ENCODE results near the gene FAM193A. TPM values are rescaled to one million over a fixed set of nuclear protein-coding genes. Genes with fewer than 3 reads are reported as not detected.

The FAM193A gene
- polyA plus RNA-seq, 1 experiment = 5.9 TPM

DNA sequence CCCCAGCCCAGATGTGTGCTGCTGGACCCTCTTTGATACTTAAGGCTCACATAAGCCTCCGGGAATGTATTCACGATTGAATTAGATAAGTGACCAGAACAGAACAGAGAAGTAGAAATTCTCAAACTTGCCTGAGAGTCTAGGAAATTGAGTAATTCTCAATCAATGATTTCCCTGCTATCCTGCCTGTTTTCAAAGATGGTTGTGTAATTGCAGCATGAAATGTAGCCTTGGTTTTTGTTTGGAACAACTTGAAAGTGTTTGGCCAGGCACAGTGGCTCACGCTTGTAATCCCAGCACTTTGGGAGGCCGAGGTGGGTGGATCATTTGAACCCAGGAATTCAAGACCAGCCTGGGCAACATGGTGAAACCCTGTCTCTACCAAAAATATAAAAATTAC, 178.5 kb downstream of the FAM193A start:
- ChIA-PET CTCF (no interaction called here), POLR2A (no interaction called here)
- TF ChIP-seq CTCF (IDR thresholded peaks at IDR 0.05; ENCODE audit: insufficient read depth, low read depth, low read length) = no peak
- no peaks in the 10 kb centered on the region for H3K27me3 ChIP-seq (ENCODE audit: control insufficient read depth, insufficient read depth, low read length)
- no peak overlapping the region for H3K4me3 ChIP-seq (ENCODE audit: low read depth, low read length)
- DNase-seq (ENCODE audit: low read depth) = no peak
- H3K36me3 ChIP-seq (ENCODE audit: control insufficient read depth, insufficient read depth, low read length) = peaks cover 6% of the 10 kb centered on the region

DNA sequence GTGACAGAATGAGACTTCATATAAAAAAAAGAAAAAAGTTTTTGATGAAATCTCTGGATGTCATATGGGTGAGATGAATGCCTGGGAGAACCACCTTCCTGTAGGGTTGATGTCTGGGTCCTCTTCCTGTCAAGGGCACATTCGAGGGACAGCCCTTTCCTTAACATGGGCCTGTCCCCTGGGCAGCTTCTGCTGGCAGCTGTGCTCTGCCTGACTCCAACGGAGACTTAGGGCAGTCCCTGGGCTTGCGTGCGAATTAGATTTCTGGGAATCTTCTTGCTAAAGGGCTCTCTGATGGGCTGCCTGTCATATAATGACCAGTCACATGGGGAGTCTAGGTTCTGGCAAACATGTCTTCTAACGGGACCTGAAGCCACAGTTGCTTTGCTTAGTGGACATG, 179.0 kb downstream of the FAM193A start:
- ChIA-PET POLR2A (no interaction called here), CTCF (no interaction called here)
- Histone ChIP-seq H3K27me3 (ENCODE audit: control insufficient read depth, insufficient read depth, low read length) (no peaks in the 10 kb centered on the region), H3K36me3 (ENCODE audit: control insufficient read depth, insufficient read depth, low read length) (peaks cover 7% of the 10 kb centered on the region), H3K4me3 (ENCODE audit: low read depth, low read length) (no peak overlapping the region)
- TF ChIP-seq CTCF (IDR thresholded peaks at IDR 0.05; ENCODE audit: insufficient read depth, low read depth, low read length) = no peak
- DNase-seq (ENCODE audit: low read depth) = no peak

- peaks cover 9% of the 10 kb centered on the region for H3K36me3 ChIP-seq (ENCODE audit: control insufficient read depth, insufficient read depth, low read length)
- H3K4me3 ChIP-seq (ENCODE audit: low read depth, low read length) = no peak overlapping the region
- DNase-seq (ENCODE audit: low read depth) = no peak
- POLR2A ChIA-PET = no interaction called here
- CTCF ChIA-PET = no interaction called here
- no peaks in the 10 kb centered on the region for H3K27me3 ChIP-seq (ENCODE audit: control insufficient read depth, insufficient read depth, low read length)
- TF ChIP-seq CTCF (IDR thresholded peaks at IDR 0.05; ENCODE audit: insufficient read depth, low read depth, low read length) = no peak
Observed at GRCh38 chr4:2716236-2716635, 179.8 kb downstream of the FAM193A start.

GRCh38 chr4:2721586-2721985, 185.1 kb downstream of the FAM193A start:
- no peak for DNase-seq (ENCODE audit: low read depth)
- Histone ChIP-seq H3K4me3 (ENCODE audit: low read depth, low read length) (no peak overlapping the region), H3K27me3 (ENCODE audit: control insufficient read depth, insufficient read depth, low read length) (no peaks in the 10 kb centered on the region), H3K36me3 (ENCODE audit: control insufficient read depth, insufficient read depth, low read length) (peaks cover 6% of the 10 kb centered on the region)
- POLR2A ChIA-PET = interaction anchor here (0.6 to 0.7 kb wide), 2 partner anchors 9 to 209 kb away, joined by 8 to 9 read pairs; no protein-coding TSS in a partner anchor
- CTCF ChIA-PET = no interaction called here
- TF ChIP-seq CTCF (IDR thresholded peaks at IDR 0.05; ENCODE audit: insufficient read depth, low read depth, low read length) = no peak

GRCh38 chr4:2722033-2722432, 185.6 kb downstream of the FAM193A start:
- CTCF ChIA-PET = no interaction called here

More at GRCh38 chr4:2722033-2722432, 185.6 kb downstream of the FAM193A start:
- no peak for DNase-seq (ENCODE audit: low read depth)
- no peak overlapping the region for H3K4me3 ChIP-seq (ENCODE audit: low read depth, low read length)
- H3K36me3 ChIP-seq (ENCODE audit: control insufficient read depth, insufficient read depth, low read length) = peaks cover 6% of the 10 kb centered on the region
- H3K27me3 ChIP-seq (ENCODE audit: control insufficient read depth, insufficient read depth, low read length) = no peaks in the 10 kb centered on the region
- TF ChIP-seq CTCF (IDR thresholded peaks at IDR 0.05; ENCODE audit: insufficient read depth, low read depth, low read length) = no peak
- POLR2A ChIA-PET = interaction anchor here (0.6 kb wide), 1 partner anchor 8 kb away, joined by 9 read pairs; no protein-coding TSS in a partner anchor
